ENCODE data around the gene SLC41A2.

DNA sequence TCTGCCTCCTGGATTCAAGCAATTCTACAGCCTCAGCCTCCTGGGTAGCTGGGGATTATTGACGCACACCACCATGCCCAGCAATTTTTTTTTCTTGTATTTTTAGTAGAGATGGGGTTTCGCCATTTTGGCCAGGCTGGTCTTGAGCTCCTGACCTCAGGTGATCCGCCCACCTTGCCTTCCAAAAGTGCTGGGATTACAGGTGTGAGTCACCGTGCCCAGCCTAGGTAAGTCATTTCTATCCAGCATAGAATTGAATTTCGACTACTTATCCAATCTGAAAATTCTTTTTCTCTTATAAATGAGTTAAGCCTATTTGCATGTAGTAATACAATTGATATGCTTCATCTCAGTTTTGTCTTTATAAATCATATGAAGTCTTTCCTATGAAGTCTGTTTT, 15.2 kb upstream of the SLC41A2 start:
- TF ChIP-seq, protein P1, sequence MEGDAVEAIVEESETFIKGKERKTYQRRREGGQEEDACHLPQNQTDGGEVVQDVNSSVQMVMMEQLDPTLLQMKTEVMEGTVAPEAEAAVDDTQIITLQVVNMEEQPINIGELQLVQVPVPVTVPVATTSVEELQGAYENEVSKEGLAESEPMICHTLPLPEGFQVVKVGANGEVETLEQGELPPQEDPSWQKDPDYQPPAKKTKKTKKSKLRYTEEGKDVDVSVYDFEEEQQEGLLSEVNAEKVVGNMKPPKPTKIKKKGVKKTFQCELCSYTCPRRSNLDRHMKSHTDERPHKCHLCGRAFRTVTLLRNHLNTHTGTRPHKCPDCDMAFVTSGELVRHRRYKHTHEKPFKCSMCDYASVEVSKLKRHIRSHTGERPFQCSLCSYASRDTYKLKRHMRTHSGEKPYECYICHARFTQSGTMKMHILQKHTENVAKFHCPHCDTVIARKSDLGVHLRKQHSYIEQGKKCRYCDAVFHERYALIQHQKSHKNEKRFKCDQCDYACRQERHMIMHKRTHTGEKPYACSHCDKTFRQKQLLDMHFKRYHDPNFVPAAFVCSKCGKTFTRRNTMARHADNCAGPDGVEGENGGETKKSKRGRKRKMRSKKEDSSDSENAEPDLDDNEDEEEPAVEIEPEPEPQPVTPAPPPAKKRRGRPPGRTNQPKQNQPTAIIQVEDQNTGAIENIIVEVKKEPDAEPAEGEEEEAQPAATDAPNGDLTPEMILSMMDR (IDR thresholded peaks at IDR 0.05; ENCODE audit: extremely low read depth in 1 of 2, insufficient read depth in 1 of 2, low read depth in 1 of 2, low read length in 2 of 2), result no peak
- TF ChIP-seq JUN (IDR thresholded peaks at IDR 0.05; ENCODE audit: borderline replicate concordance, insufficient read depth, insufficient read length, low read depth) (no peak), GATA2 (IDR thresholded peaks at IDR 0.05; ENCODE audit: insufficient read depth, insufficient read length, low read depth, low read length) (no peak), POLR2A (IDR thresholded peaks at IDR 0.05; ENCODE audit: low read depth, low read length) (no peak), POLR2AphosphoS5 (IDR thresholded peaks at IDR 0.05; ENCODE audit: insufficient read depth, low read depth, low read length) (no peak), EZH2 (IDR thresholded peaks at IDR 0.05; ENCODE audit: borderline replicate concordance, low read depth, low read length, severe bottlenecking) (no peak)

Measured in endothelial cell of umbilical vein (primary cell).